HCT116 (cell line): Measurements from ENCODE around the gene SMC4.

Experiments
- ATF3 ChIP-seq: IDR thresholded peaks from 2 replicates; pipeline ENCODE4 v1.6.1; 2012
- CEBPB ChIP-seq: IDR thresholded peaks from 2 replicates; pipeline ENCODE4 v1.6.1; 2012; ENCODE audit warnings: low read depth
- CTCF ChIP-seq, 3 experiments: fragments of 200-600 bp in 1 of 3; sonication (generic) in 1 of 3; IDR thresholded peaks in 2 of 3; conservative IDR thresholded peaks in 1 of 3; 2 replicates each; pipeline ENCODE4 v1.5.1; 2012 to 2017; ENCODE audit warnings: low read depth in 2 of 3, low read length in 2 of 3, antibody characterized with exemption in 1 of 3, borderline replicate concordance in 1 of 3, control low read depth in 1 of 3, mild to moderate bottlenecking in 1 of 3, mixed read lengths in 1 of 3, mixed run types in 1 of 3, moderate library complexity in 1 of 3; ENCODE audit not compliant: insufficient read depth in 1 of 3
- EZH2 ChIP-seq: fragments of 200-600 bp; sonication (generic); IDR thresholded peaks from 2 replicates; pipeline ENCODE4 v1.6.1; 2017; ENCODE audit warnings: antibody characterized with exemption, mixed run types
- SRF ChIP-seq: IDR thresholded peaks from 2 replicates; pipeline ENCODE4 v1.6.1; 2012; ENCODE audit warnings: low read depth
- ZBTB33 ChIP-seq: IDR thresholded peaks from 2 replicates; pipeline ENCODE4 v1.6.1; 2011; ENCODE audit warnings: mild to moderate bottlenecking, low read length, moderate library complexity; ENCODE audit not compliant: insufficient replicate concordance; ENCODE audit errors: extremely low read depth

- no peak for TF ChIP-seq ZBTB33
- no peak for TF ChIP-seq ATF3
- no peak for TF ChIP-seq CTCF (IDR thresholded peaks at IDR 0.05 in 2 of 3, conservative IDR thresholded peaks at IDR 0.05 in 1 of 3; ENCODE audit: borderline replicate concordance in 1 of 3, insufficient read depth in 1 of 3, low read depth in 2 of 3, low read length in 2 of 3)
- no peak for TF ChIP-seq EZH2
- no peak for TF ChIP-seq CEBPB
- TF ChIP-seq SRF, result no peak
Observed at GRCh38 chr3:160370987-160371857, 28.2 kb upstream of the SMC4 start.
